IMR-90 (cell line): ENCODE data around the gene TM7SF3. TPM values are rescaled to one million over a fixed set of nuclear protein-coding genes. Genes with fewer than 3 reads are reported as not detected.

Experiments used
- ATAC-seq: fragments of 200-7000 bp; cut with Tn5 transposase; 2 replicates; pipeline ENCODE4 v1.9.1; 2020; ENCODE audit warnings: low read depth, mild to moderate bottlenecking, moderate library complexity
- BruUV-seq: library from RNA; stranded (reverse); fragments of 400-500 nt; replicated peaks from 2 replicates; lab custom pipeline; 2021; lab: Mats Ljungman, UMichigan
- CTCF ChIA-PET: fragments of 300-600 bp; formaldehyde crosslinking; extraction: SDS; loops from one replicate; lab custom pipeline; 2021; ENCODE audit warnings: antibody characterized with exemption; lab: Yijun Ruan, JAX
- POLR2A ChIA-PET: fragments of 300-600 bp; sonication (Branson Sonifier 250); formaldehyde crosslinking; loops from one replicate; lab custom pipeline; 2022; ENCODE audit warnings: antibody characterized with exemption; ENCODE audit not compliant: unreplicated experiment; lab: Charles Lee
- DNase-seq: peaks from one replicate; pipeline ENCODE4 v3.0.0; 2013
- H2AFZ ChIP-seq: replicated peaks from 2 replicates; pipeline ENCODE3; 2013; ENCODE audit warnings: low read length, mild to moderate bottlenecking; ENCODE audit not compliant: poor library complexity
- H2AK5ac ChIP-seq: 2 replicates; pipeline ENCODE4 v1.6.1; 2013; ENCODE audit warnings: low read depth, low read length, inconsistent platforms
- H2AK9ac ChIP-seq: replicated peaks from 2 replicates; pipeline ENCODE3; 2013; ENCODE audit warnings: mild to moderate bottlenecking, low read depth, low read length, moderate library complexity; ENCODE audit not compliant: poor library complexity
- H2BK120ac ChIP-seq: 2 replicates; pipeline ENCODE4 v1.6.1; 2013; ENCODE audit warnings: low read depth, low read length, inconsistent platforms
- H2BK15ac ChIP-seq: 3 replicates; pipeline ENCODE4 v1.6.1; 2013; ENCODE audit warnings: low read depth, low read length, inconsistent platforms
- H2BK20ac ChIP-seq: 2 replicates; pipeline ENCODE4 v1.6.1; 2013; ENCODE audit warnings: low read depth, mild to moderate bottlenecking, inconsistent platforms, low read length, moderate library complexity
- H2BK5ac ChIP-seq: 2 replicates; pipeline ENCODE4 v1.6.1; 2013; ENCODE audit warnings: mild to moderate bottlenecking, low read depth, low read length, inconsistent platforms; ENCODE audit not compliant: poor library complexity, severe bottlenecking
- H3K14ac ChIP-seq: replicated peaks from 2 replicates; pipeline ENCODE4 v1.6.1; 2013; ENCODE audit warnings: low read depth, low read length, inconsistent platforms
- H3K18ac ChIP-seq: 2 replicates; pipeline ENCODE4 v1.6.1; 2013; ENCODE audit warnings: low read depth, low read length, control low read depth
- H3K23ac ChIP-seq: 2 replicates; pipeline ENCODE4 v1.6.1; 2013; ENCODE audit warnings: low read depth, low read length, inconsistent platforms
- H3K27ac ChIP-seq: 2 replicates; pipeline ENCODE4 v1.5.1; 2013; ENCODE audit warnings: mild to moderate bottlenecking, control low read depth, low read length; ENCODE audit not compliant: insufficient read depth
- H3K27me3 ChIP-seq: 2 replicates; pipeline ENCODE4 v1.6.1; 2013; ENCODE audit warnings: low read length; ENCODE audit not compliant: control insufficient read depth, insufficient read depth
- H3K36me3 ChIP-seq: 2 replicates; pipeline ENCODE4 v1.6.1; 2013; ENCODE audit warnings: low read length, mixed read lengths; ENCODE audit not compliant: control insufficient read depth, insufficient read depth
- H3K4ac ChIP-seq: 2 replicates; pipeline ENCODE4 v1.6.1; 2013; ENCODE audit warnings: low read depth, low read length, inconsistent platforms
- H3K4me1 ChIP-seq: 2 replicates; pipeline ENCODE4 v1.6.1; 2013; ENCODE audit warnings: low read length, mixed read lengths; ENCODE audit not compliant: control insufficient read depth, insufficient read depth
- H3K4me2 ChIP-seq: 2 replicates; pipeline ENCODE4 v1.6.1; 2013; ENCODE audit warnings: low read depth, mild to moderate bottlenecking, control low read depth, low read length, moderate library complexity
- H3K4me3 ChIP-seq: 2 replicates; pipeline ENCODE4 v1.5.1; 2013; ENCODE audit warnings: low read depth, mild to moderate bottlenecking, control low read depth, low read length, moderate library complexity; ENCODE audit not compliant: insufficient read depth
- H3K56ac ChIP-seq: 2 replicates; pipeline ENCODE4 v1.6.1; 2013; ENCODE audit warnings: low read length, inconsistent platforms; ENCODE audit not compliant: insufficient read depth; ENCODE audit errors: extremely low read depth
- H3K79me1 ChIP-seq, 2 experiments: 2 replicates each; pipeline ENCODE4 v1.6.1; 2013; ENCODE audit warnings: low read length in 2 of 2, inconsistent platforms in 1 of 2, low read depth in 1 of 2
- H3K9ac ChIP-seq: 2 replicates; pipeline ENCODE4 v1.6.1; 2013; ENCODE audit warnings: low read depth, low read length, control low read depth
- H3K9me1 ChIP-seq: 2 replicates; pipeline ENCODE4 v1.6.1; 2013; ENCODE audit warnings: low read length, inconsistent platforms; ENCODE audit not compliant: insufficient read depth
- H3K9me3 ChIP-seq: 2 replicates; pipeline ENCODE4 v1.6.1; 2013; ENCODE audit warnings: low read length; ENCODE audit not compliant: control insufficient read depth, insufficient read depth
- H4K20me1 ChIP-seq: 2 replicates; pipeline ENCODE4 v1.6.1; 2013; ENCODE audit warnings: low read length, inconsistent platforms; ENCODE audit not compliant: insufficient read depth
- H4K5ac ChIP-seq: 2 replicates; pipeline ENCODE4 v1.6.1; 2013; ENCODE audit warnings: mild to moderate bottlenecking, low read depth, low read length, control low read depth
- H4K8ac ChIP-seq, 2 experiments: 2 replicates each; pipeline ENCODE4 v1.6.1; 2013; ENCODE audit warnings: low read depth in 2 of 2, low read length in 2 of 2, control low read depth in 1 of 2, inconsistent platforms in 1 of 2
- H4K91ac ChIP-seq: 2 replicates; pipeline ENCODE4 v1.6.1; 2013; ENCODE audit warnings: low read depth, low read length, inconsistent platforms; ENCODE audit not compliant: insufficient read depth
- BHLHE40 ChIP-seq: fragments of 150-350 bp; IDR thresholded peaks from 2 replicates; pipeline ENCODE4 v1.6.1; 2016; ENCODE audit warnings: mild to moderate bottlenecking, low read depth, low read length
- CEBPB ChIP-seq: IDR thresholded peaks from 2 replicates; pipeline ENCODE4 v1.6.1; 2012; ENCODE audit warnings: low read depth, low read length, improper control_type of control experiment
- CHD1 ChIP-seq: IDR thresholded peaks from 2 replicates; pipeline ENCODE4 v1.6.1; 2012; ENCODE audit warnings: low read depth, low read length, improper control_type of control experiment
- FOS ChIP-seq: fragments of 150-350 bp; IDR thresholded peaks from 2 replicates; pipeline ENCODE4 v1.6.1; 2016; ENCODE audit warnings: low read depth, low read length
- MAFK ChIP-seq: IDR thresholded peaks from 2 replicates; pipeline ENCODE4 v1.6.1; 2012; ENCODE audit warnings: low read depth, low read length, improper control_type of control experiment
- MAZ ChIP-seq: IDR thresholded peaks from 2 replicates; pipeline ENCODE4 v1.6.1; 2012; ENCODE audit warnings: low read depth, mild to moderate bottlenecking, low read length, improper control_type of control experiment, moderate library complexity, borderline replicate concordance
- MXI1 ChIP-seq: IDR thresholded peaks from 2 replicates; pipeline ENCODE4 v1.6.1; 2012; ENCODE audit warnings: low read depth, mild to moderate bottlenecking, low read length, moderate library complexity, borderline replicate concordance
- NFE2L2 ChIP-seq: fragments of 150-350 bp; IDR thresholded peaks from 2 replicates; pipeline ENCODE4 v1.6.1; 2016; ENCODE audit warnings: low read depth, mild to moderate bottlenecking, low read length
- POLR2A ChIP-seq: IDR thresholded peaks from 2 replicates; pipeline ENCODE4 v1.6.1; 2012; ENCODE audit warnings: mild to moderate bottlenecking, low read depth, low read length
- RAD21 ChIP-seq: IDR thresholded peaks from 2 replicates; pipeline ENCODE4 v1.6.1; 2012; ENCODE audit warnings: low read length, improper control_type of control experiment
- RCOR1 ChIP-seq: IDR thresholded peaks from 2 replicates; pipeline ENCODE4 v1.6.1; 2012; ENCODE audit warnings: mild to moderate bottlenecking, low read length, improper control_type of control experiment; ENCODE audit not compliant: insufficient replicate concordance
- RFX5 ChIP-seq: IDR thresholded peaks from 2 replicates; pipeline ENCODE4 v1.8.0; 2012; ENCODE audit warnings: low read depth, mild to moderate bottlenecking, low read length, moderate library complexity
- SMC3 ChIP-seq: fragments of 150-350 bp; IDR thresholded peaks from 2 replicates; pipeline ENCODE4 v1.6.1; 2016; ENCODE audit warnings: low read depth, mild to moderate bottlenecking, antibody characterized with exemption, low read length, moderate library complexity
- WGBS, 2 experiments: methylation state at CpG; one replicate each; pipeline versions ENCODE4 v1.1.5 to v1.1.7; 2013; ENCODE audit warnings: missing lambda C conversion rate in 2 of 2; ENCODE audit not compliant: insufficient read length in 1 of 2; ENCODE audit errors: extremely low coverage in 2 of 2; 5-methylcytosine and 5-hydroxymethylcytosine counted together
- dilution Hi-C: fragments of 300-500 bp; cut with HindIII; formaldehyde crosslinking; loops from one replicate; pipeline ENCODE4 v1.14.3; 2018; ENCODE audit warnings: low sequenced_read_pairs; ENCODE audit not compliant: unreplicated experiment
- in situ Hi-C: fragments of 300-500 bp; cut with MboI; formaldehyde crosslinking; loops from 3 replicates; pipeline ENCODE4 v1.14.3; 2019; ENCODE audit warnings: low sequenced_read_pairs, inconsistent platforms, mixed read lengths
- intact Hi-C: fragments of 100-400 bp; cut with micrococcal nuclease; formaldehyde crosslinking; loops from 2 replicates; pipeline ENCODE4 v1.10.0; 2022
- polyA plus RNA-seq, 3 experiments: library from polyadenylated mRNA; depleted of rRNA; stranded (reverse); fragments of >200 nt; gene quantifications; 2 replicates each; pipeline ENCODE4 v1.2.3, GENCODE V29; 2012; ENCODE audit warnings: low replicate concordance in 1 of 3
- total RNA-seq: library from RNA; depleted of rRNA; stranded (reverse); fragments of >200 nt; gene quantifications from 2 replicates; pipeline ENCODE4 v1.2.3, GENCODE V29; 2012
- TF ChIP-seq, protein P1 (sequence below): fragments of 150-350 bp; IDR thresholded peaks from 2 replicates; pipeline ENCODE4 v1.6.1; 2016; ENCODE audit warnings: low read depth, mild to moderate bottlenecking, low read length, moderate library complexity, borderline replicate concordance
- TF ChIP-seq, protein P2 (sequence below): conservative IDR thresholded peaks from 2 replicates; pipeline ENCODE4 v1.5.1; 2012; ENCODE audit warnings: mild to moderate bottlenecking, low read depth, low read length, improper control_type of control experiment
- TF ChIP-seq, protein P3 (sequence below): fragments of 150-350 bp; IDR thresholded peaks from 2 replicates; pipeline ENCODE4 v1.6.1; 2017; ENCODE audit warnings: mild to moderate bottlenecking, antibody characterized with exemption, low read length, low read depth

Gene TM7SF3
- total and polyA plus RNA-seq, 2 of the 4 experiments (the other 2 are of a cell fraction) = 35.3 to 46.6 TPM

DNA sequence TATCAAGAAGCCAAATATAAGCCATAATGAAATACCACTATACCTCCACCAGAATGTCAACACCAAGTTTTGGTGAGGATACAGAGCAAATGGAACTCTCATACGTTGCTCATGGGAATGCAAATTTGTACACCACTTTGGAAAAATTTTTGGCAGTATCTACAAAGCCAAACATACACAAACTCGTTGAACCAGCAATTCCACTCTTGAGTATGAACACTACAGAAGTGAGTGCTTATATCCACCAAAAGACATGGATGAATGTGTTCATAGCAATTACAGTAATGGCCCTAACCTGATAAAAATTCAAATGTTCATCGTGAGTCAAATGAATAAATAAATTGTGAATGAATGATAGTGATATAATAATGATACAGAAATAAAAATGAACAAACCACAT is 43.4 kb upstream of the TM7SF3 start:
- Histone ChIP-seq H3K23ac (no peak overlapping the region), H3K9me1 (no peaks in the 10 kb centered on the region), H3K4me3 (no peak overlapping the region), H4K91ac (no peak overlapping the region), H2BK20ac (no peak overlapping the region), H3K56ac (no peak overlapping the region), H3K36me3 (no peaks in the 10 kb centered on the region), H3K4me2 (no peak overlapping the region), H4K5ac (no peak overlapping the region), H3K4me1 (no peaks in the 10 kb centered on the region), H2BK15ac (no peak overlapping the region), H3K9ac (no peak overlapping the region), H3K9me3 (no peaks in the 10 kb centered on the region), H3K18ac (no peak overlapping the region), H4K8ac (no peak overlapping the region), H3K27me3 (no peaks in the 10 kb centered on the region), H4K20me1 (no peaks in the 10 kb centered on the region), H2AK5ac (no peak overlapping the region), H2AFZ (no peak overlapping the region), H2AK9ac (no peak overlapping the region), H2BK5ac (no peak overlapping the region), H3K79me1 (no peaks in the 10 kb centered on the region), H3K27ac (no peak overlapping the region), H3K4ac (no peak overlapping the region), H3K14ac (no peak overlapping the region), H2BK120ac (no peak overlapping the region)
- BruUV-seq = no TSS peak
- TF ChIP-seq CHD1 = no peak
- TF ChIP-seq FOS = no peak
- TF ChIP-seq, protein P1, sequence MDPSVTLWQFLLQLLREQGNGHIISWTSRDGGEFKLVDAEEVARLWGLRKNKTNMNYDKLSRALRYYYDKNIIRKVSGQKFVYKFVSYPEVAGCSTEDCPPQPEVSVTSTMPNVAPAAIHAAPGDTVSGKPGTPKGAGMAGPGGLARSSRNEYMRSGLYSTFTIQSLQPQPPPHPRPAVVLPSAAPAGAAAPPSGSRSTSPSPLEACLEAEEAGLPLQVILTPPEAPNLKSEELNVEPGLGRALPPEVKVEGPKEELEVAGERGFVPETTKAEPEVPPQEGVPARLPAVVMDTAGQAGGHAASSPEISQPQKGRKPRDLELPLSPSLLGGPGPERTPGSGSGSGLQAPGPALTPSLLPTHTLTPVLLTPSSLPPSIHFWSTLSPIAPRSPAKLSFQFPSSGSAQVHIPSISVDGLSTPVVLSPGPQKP = no peak
- TF ChIP-seq MXI1 = no peak
- no peak for TF ChIP-seq RCOR1
- TF ChIP-seq, protein P2, sequence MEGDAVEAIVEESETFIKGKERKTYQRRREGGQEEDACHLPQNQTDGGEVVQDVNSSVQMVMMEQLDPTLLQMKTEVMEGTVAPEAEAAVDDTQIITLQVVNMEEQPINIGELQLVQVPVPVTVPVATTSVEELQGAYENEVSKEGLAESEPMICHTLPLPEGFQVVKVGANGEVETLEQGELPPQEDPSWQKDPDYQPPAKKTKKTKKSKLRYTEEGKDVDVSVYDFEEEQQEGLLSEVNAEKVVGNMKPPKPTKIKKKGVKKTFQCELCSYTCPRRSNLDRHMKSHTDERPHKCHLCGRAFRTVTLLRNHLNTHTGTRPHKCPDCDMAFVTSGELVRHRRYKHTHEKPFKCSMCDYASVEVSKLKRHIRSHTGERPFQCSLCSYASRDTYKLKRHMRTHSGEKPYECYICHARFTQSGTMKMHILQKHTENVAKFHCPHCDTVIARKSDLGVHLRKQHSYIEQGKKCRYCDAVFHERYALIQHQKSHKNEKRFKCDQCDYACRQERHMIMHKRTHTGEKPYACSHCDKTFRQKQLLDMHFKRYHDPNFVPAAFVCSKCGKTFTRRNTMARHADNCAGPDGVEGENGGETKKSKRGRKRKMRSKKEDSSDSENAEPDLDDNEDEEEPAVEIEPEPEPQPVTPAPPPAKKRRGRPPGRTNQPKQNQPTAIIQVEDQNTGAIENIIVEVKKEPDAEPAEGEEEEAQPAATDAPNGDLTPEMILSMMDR = no peak
- TF ChIP-seq MAZ = no peak
- TF ChIP-seq RAD21 = no peak
- no peak for TF ChIP-seq SMC3
- TF ChIP-seq NFE2L2 = no peak
- no peak for TF ChIP-seq CEBPB
- no peak for TF ChIP-seq BHLHE40
- no peak for TF ChIP-seq MAFK
- TF ChIP-seq POLR2A = no peak
- TF ChIP-seq RFX5 = no peak
- TF ChIP-seq, protein P3, sequence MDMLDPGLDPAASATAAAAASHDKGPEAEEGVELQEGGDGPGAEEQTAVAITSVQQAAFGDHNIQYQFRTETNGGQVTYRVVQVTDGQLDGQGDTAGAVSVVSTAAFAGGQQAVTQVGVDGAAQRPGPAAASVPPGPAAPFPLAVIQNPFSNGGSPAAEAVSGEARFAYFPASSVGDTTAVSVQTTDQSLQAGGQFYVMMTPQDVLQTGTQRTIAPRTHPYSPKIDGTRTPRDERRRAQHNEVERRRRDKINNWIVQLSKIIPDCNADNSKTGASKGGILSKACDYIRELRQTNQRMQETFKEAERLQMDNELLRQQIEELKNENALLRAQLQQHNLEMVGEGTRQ = no peak
- no peak for ATAC-seq
- WGBS, 2 experiments = 83% methylated on average over 1 of the region's 3 CpGs; no CpG with 5 or more reads in 1 of the 2 experiments
- in situ Hi-C loops (no loop called here), dilution Hi-C loops (no loop called here), intact Hi-C loops (no loop called here)
- DNase-seq = no peak
- POLR2A ChIA-PET = no interaction called here
- CTCF ChIA-PET = no interaction called here
